Stimulated activated CD4-positive, alpha-beta T cell treated with anti-CD3 and anti-CD28 coated beads, Interleukin-4, amount 100 ng/mL, for 4 hours (primary cell): ENCODE data around the gene RBP4.
"Not testable (repeated sequence)": the region's sequence is repeated elsewhere in the genome, so short reads cannot be mapped to it uniquely, and the experiment has no call there.

Experiments
- DNase-seq, 2 experiments: peaks; one replicate each; pipeline ENCODE4 v3.0.0-alpha.2; 2020

RBP4 gene

DNA sequence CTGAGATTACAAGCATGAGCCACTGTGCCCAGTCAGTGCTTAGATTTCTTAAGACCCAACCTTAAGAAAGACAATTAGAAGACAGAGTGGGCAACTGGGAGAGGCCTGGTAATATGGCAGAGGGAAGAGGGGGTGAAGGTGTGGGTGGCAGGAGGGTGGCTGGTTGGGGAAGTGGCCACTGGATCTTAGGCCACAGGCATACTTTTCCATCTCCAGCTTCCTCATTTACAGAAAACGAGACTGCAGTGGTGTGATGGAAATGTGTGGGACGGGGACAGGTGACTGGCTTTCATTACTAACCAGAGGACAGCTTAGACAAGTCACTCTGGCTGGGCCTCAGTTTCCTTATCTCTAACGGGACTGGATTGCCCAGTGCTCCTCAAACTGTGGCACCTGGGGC lies 35.6 kb downstream of the RBP4 start:
- DNase-seq, result no peak

DNA sequence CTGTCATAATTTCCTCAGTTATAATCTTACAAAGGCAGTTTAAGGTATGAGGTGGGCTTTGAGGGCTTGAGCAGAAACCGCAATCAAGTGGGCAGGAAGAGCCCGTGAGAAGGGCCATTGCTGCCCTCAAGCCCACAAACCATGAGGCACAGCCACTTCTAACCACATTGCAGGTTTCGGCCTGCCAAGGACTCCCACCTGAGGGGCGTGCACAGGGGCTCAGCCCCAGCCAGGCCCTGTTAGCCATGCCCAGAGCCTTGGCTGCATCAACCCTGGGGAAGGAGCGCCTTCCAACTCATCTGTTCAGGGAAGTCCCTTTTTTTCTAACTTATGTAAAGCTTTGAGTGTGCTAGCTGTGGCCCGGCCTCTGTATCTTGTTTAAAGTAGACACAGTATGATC lies 40.5 kb downstream of the RBP4 start:
- DNase-seq, result no peak

DNA sequence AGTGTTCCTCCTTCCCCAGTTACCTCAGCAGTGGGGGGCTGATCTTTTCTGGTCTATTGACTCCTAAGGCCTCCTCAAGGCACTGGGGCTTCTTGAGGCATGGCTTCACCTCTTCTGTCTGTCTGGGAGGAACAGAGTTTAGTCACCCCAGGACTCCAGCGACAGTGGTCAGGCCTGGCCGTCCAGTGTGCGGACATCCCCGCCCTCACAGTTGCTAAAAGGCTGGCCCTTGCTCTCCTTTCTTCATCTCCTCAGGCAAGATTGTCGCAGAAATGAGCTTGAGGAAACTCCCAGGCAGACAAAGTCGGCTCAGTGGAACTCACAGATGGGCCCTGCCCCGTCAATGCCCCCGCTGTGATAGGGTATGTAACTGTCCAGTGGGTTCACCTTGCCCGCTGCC lies 41.5 kb downstream of the RBP4 start:
- DNase-seq, result no peak

DNA sequence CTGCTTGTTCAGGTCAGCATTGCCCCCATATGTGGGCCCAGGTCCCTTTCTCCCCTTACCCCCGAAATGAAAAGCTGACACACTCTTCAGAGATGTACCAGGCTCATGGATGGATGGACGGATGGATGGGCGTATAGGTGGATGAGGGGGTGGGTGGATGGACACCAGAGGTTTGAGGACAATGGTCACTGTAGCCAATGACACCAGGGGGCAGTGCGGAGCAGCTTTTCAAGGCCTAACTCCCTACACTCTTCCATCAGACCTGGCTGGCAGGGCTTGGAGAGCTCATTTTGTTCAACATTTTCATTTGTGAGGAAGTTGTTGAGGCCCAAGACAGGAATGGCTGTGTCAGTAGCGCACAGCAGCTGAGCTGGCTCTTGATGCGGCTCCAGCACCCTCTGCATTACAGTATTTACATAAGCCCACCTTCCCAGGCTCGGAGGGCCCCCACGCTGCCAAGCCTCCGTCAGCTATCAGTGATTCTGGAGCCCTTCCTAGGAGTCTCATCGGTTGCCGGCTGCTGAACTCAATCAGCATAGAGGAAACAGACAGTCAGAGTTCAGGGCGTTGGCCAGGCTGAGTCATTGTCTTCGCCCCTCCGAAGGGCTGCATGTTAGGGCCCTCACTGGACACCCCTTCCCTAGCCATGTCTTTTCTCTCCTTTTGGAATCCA lies 46.1 kb downstream of the RBP4 start:
- peak in 1 of 2 experiments; percentile 29 for DNase-seq

DNA sequence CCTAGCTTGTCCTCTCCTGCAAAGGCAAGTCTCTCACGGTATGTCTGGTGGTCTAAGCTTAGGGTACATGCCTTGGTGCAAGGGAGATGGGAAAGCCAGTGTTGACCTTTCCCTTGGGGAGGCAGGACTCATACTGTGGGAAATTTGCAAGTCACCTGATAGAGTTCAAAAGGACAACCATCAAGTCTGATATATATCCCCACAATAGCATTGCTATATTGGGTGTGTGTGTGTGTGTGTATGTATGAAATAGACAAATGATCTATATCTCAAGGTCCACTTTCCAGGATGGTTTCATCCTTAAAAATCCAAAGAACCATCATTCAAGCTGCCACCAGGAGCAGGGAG lies 46.7 kb downstream of the RBP4 start:
- DNase-seq, result no peak

DNA sequence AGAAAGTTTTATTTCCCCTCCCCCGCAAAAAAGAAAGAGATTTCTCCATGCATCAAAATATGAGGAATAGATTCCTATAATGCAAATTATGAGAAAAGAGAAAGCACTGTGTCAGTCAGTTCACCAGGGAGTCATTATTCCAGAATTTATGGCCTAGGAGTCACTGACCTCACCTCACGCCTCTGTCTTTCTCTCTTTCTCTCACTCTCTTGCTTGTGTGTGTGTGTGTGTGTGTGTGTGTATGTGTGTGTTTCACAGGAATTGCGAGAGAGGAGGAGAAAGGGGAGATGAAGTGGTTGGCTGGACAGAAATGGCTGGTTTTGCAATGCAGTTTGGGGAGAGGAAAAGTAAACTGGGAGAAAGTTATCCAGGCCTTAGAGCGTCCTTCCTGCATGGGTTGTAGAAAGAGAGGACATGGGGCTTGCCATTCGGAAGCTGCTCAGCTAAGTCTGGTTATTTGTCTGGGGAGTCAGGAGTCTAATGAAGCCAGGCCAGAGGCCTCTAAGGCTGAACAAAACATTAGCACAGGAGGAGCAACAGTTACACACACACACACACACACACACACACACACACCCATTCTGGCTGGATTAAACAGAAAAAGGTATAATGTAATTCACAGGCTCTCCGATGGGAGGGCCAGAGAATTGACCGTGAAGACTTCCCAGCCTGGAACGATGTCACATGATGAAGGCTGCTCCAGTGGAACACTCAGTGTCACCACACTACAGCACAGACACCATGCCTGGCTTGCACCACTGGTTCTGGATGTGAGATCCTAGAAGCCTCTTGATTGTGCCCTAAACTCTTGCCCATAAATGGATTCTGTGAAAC lies 47.3 kb downstream of the RBP4 start:
- DNase-seq, result no peak

DNA sequence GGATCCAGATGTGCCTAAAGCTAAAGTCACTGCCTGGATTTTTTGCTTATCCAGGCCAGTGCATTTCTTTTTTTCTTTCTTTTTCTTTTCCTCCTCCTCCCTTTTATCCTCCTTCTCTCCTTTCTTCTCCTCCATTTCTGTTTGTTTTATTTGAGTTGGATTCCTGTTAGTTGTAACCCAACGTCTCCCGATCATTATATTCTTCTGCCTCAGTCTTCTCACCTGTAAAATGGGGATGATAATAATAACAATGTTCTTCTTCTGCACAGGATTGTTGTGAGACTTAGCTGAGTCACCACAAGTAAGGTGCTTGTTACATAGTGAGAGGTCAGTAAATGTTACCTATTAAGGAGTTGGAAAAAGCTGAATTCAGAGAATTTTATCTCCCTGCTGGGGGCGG lies 48.3 kb downstream of the RBP4 start:
- no peak for DNase-seq

DNA sequence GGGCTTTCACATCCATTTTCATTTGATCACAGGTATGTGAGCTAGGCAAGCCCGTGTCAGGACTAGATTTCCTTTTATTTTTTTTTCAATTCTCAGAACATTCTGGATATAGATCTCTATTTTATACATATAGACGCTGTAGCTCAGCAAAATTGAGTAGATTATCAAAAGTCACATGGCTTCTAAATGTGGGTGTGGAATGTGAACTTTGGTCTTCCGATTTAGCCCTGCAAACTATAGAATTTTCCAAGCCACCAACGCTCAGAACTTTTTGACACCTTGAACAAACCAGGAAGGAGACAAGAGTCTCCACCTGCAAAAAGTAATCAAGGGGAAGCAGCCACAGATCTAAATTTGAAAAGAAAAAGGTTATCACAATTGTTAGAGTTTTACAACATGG lies 50.4 kb downstream of the RBP4 start:
- no peak for DNase-seq

DNA sequence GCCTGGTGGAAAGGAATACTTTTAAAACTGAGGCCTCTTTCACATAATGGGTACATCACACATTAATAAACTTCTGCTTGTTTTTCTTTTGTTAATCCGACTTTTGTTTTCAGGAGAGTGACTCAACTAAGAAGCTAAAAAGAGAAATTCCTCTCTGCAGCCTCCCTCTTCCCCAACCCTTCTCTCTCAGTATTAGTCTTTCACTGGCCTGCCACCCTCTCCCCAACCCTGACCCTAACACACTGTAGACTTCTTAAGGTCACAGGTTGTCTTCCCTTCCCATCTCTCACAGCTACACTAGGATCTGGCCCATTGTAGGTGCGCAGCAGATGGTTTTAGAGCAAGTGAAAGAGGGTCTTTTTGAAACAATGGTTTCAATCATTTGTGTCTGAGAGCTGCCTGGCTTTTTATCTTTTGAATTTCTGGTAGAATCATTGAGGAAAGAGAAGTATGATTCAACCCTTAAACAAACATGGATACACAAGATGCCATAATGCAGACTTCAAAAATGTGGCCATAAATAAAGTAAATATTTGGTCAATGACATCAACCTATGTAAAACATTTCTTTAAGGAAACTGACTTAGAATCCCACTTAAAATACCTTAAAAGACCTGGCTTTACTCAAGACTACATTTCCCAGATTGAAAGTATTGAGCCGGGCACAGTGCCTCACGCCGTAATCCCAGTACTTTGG lies 52.5 kb downstream of the RBP4 start:
- DNase-seq, result no peak

DNA sequence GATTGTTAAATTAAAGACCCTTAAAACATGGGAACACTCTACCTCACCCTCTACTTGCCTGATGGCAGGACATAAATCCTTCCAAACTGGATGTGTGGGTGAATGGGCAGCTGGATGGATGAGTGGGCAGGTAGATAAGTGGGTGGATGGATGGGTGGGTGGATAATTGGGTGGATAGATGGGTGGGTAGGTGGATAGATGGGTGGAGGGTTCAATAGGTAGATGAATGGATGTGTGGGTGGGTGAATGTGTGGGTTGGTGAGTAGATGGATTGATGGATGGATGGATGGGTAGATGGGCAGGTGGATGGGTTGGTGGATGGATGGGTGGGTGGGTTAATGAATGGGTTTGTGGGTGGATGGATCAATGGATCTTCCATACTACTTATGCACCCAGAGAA lies 53.5 kb downstream of the RBP4 start:
- DNase-seq, result no peak

DNA sequence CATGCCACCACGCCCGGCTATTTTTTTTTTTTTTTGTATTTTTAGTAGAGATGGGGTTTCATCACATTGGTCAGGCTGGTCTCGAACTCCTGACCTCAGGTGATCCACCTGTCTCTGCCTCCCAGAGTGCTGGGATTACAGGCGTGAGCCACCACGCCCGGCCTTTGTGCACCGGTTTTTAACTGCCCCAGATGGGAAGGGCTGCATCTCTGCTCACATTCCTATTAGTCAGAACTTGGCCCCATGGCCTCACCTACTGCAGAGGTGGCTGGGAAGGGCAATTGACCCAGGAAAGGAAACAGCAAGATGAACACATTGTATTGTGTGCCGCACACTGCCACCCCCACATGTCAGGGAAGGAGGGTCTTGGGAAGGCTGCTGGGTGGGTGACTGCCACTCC lies 54.0 kb downstream of the RBP4 start:
- DNase-seq, result not testable (repeated sequence)

DNA sequence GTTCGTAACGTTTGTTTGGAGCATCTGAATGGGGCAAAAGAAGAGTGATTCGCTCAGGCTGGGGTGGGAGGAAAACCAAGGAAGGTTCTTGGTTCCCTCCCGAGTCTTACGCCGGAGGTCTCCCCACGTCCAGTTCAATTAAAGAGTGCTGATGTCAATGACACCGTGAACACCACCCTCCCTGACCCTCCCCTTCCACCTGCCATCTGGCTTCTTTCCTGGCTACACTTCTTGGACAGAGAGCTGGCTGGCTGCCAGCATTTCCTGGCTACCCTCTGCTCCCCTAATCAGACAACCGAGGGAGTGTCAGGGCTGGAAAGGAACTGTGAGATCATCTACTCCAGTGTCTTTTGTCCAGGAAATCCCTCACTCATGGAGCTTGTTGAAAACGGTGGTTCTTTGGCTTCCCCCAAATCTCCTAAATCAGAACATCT lies 58.7 kb downstream of the RBP4 start:
- DNase-seq, result no peak
